Peyer's patch (tissue), 4 donors: Measurements from ENCODE around the gene ARF1.

Experiments
- CTCF ChIP-seq, 6 experiments: fragments of 450-650 bp in 4 of 6; fragments of 200-600 bp in 2 of 6; sonication (generic) in 1 of 6; IDR thresholded peaks; one replicate each; pipeline ENCODE4 v1.5.1; 2017 to 2019; ENCODE audit warnings: antibody characterized with exemption in 6 of 6, mild to moderate bottlenecking in 3 of 6, moderate library complexity in 1 of 6
- POLR2A ChIP-seq, 2 donors: fragments of 450-650 bp; IDR thresholded peaks; one replicate each; pipeline ENCODE4 v1.5.1; 2017; ENCODE audit warnings: antibody characterized with exemption in 2 of 2, mild to moderate bottlenecking in 2 of 2, moderate library complexity in 2 of 2

GRCh38 chr1:228112167-228112566 lies 29.7 kb downstream of the ARF1 start:
- TF ChIP-seq CTCF (IDR thresholded peaks at IDR 0.05) (no peak), POLR2A (IDR thresholded peaks at IDR 0.05) (no peak)
